ENCODE measurements around the gene ASB8. TPM values are rescaled to one million over a fixed set of nuclear protein-coding genes. Genes with fewer than 3 reads are reported as not detected.
A peak's percentile ranks its signal among the peaks of the same experiment; 100 is the strongest.

Gene ASB8
- total and polyA plus RNA-seq, 2 of the 4 experiments (the other 2 are of a cell fraction), result 22.9 to 26.7 TPM

GRCh38 chr12:48119078-48119833, 38.1 kb downstream of the ASB8 start, which contains the start of gene PFKM:
PFKM (plus strand) TSS chr12:48119364; CDS start chr12:48122775, 3,411 bp downstream.
- intact Hi-C loops (cut with micrococcal nuclease), result loop anchor here (2.0 kb wide), 1 partner anchor 70 kb away; no protein-coding TSS in a partner anchor

More at GRCh38 chr12:48119078-48119833, 38.1 kb downstream of the ASB8 start, which contains the start of gene PFKM:
- Histone ChIP-seq H3K23ac (ENCODE audit: low read depth, low read length) (peak within 1 kb of the TSS; percentile 43), H2AK5ac (ENCODE audit: low read depth, low read length) (0 out of 2 replicates have a peak within 1 kb of the TSS, but pooled peaks have one; percentile 5), H4K5ac (ENCODE audit: low read depth, low read length) (peak within 1 kb of the TSS; percentile 51; the same call in 1 of the 2 replicates), H3K4me3 (ENCODE audit: insufficient read depth, low read depth, low read length) (peak within 1 kb of the TSS; percentile 93), H4K8ac (ENCODE audit: low read depth in 2 of 2, low read length in 2 of 2) (peak within 1 kb of the TSS; percentile 50 to 67; a peak in 3 of 4 replicates), H4K20me1 (ENCODE audit: insufficient read depth, low read length) (peaks cover 5% of the 10 kb centered on the region; the same call in 1 of the 2 replicates), H2BK5ac (ENCODE audit: low read depth, low read length, poor library complexity, severe bottlenecking) (peak within 1 kb of the TSS; percentile 47), H3K14ac (replicated peaks; ENCODE audit: low read depth, low read length) (peak within 1 kb of the TSS; percentile 37), H2AK9ac (replicated peaks; ENCODE audit: low read depth, low read length, poor library complexity) (peak within 1 kb of the TSS; percentile 86), H3K27me3 (ENCODE audit: control insufficient read depth, insufficient read depth, low read length) (peaks cover 8% of the 10 kb centered on the region), H3K4me1 (ENCODE audit: control insufficient read depth, insufficient read depth, low read length) (no peaks in the 10 kb centered on the region), H4K91ac (ENCODE audit: insufficient read depth, low read depth, low read length) (no peak within 1 kb of the TSS), H3K18ac (ENCODE audit: low read depth, low read length) (peak within 1 kb of the TSS; percentile 53), H3K9ac (ENCODE audit: low read depth, low read length) (peak within 1 kb of the TSS; percentile 86), H3K4ac (ENCODE audit: low read depth, low read length) (peak within 1 kb of the TSS; percentile 55), H3K36me3 (ENCODE audit: control insufficient read depth, insufficient read depth, low read length) (peaks cover 2% of the 10 kb centered on the region; the same call in 1 of the 2 replicates), H3K9me3 (ENCODE audit: control insufficient read depth, insufficient read depth, low read length) (no peaks in the 10 kb centered on the region), H3K79me1 (ENCODE audit: low read depth in 1 of 2, low read length in 2 of 2) (peaks cover 24 to 34% of the 10 kb centered on the region in 2 experiments), H2AFZ (replicated peaks; ENCODE audit: low read length, poor library complexity) (peak within 1 kb of the TSS; percentile 94), H3K27ac (ENCODE audit: insufficient read depth, low read length) (peak within 1 kb of the TSS; percentile 80), H2BK15ac (ENCODE audit: low read depth, low read length) (no peak within 1 kb of the TSS), H3K9me1 (ENCODE audit: insufficient read depth, low read length) (peaks cover 14% of the 10 kb centered on the region), H2BK20ac (ENCODE audit: low read depth, low read length) (no peak within 1 kb of the TSS), H2BK120ac (ENCODE audit: low read depth, low read length) (peak within 1 kb of the TSS; percentile 21; the same call in 1 of the 2 replicates), H3K4me2 (ENCODE audit: low read depth, low read length) (peak within 1 kb of the TSS; percentile 97), H3K56ac (ENCODE audit: extremely low read depth, insufficient read depth, low read length) (peak within 1 kb of the TSS; percentile 31)
- no TSS peak for BruUV-seq (replicated peaks)
- dilution Hi-C loops (cut with HindIII; ENCODE audit: low sequenced_read_pairs, unreplicated experiment), result no loop called here
- ATAC-seq (ENCODE audit: low read depth) (peak; percentile 100), DNase-seq (peak; percentile 91)
- TF ChIP-seq, protein P1, sequence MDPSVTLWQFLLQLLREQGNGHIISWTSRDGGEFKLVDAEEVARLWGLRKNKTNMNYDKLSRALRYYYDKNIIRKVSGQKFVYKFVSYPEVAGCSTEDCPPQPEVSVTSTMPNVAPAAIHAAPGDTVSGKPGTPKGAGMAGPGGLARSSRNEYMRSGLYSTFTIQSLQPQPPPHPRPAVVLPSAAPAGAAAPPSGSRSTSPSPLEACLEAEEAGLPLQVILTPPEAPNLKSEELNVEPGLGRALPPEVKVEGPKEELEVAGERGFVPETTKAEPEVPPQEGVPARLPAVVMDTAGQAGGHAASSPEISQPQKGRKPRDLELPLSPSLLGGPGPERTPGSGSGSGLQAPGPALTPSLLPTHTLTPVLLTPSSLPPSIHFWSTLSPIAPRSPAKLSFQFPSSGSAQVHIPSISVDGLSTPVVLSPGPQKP (IDR thresholded peaks at IDR 0.05; ENCODE audit: borderline replicate concordance, low read depth, low read length), result no peak
- TF ChIP-seq RCOR1 (IDR thresholded peaks at IDR 0.05; ENCODE audit: insufficient replicate concordance, low read length) (no peak), MAZ (IDR thresholded peaks at IDR 0.05; ENCODE audit: borderline replicate concordance, low read depth, low read length) (peak; percentile 89), MXI1 (IDR thresholded peaks at IDR 0.05; ENCODE audit: borderline replicate concordance, low read depth, low read length) (peak; percentile 46; the same call in 1 of the 2 replicates), RFX5 (IDR thresholded peaks at IDR 0.05; ENCODE audit: low read depth, low read length) (no peak), BHLHE40 (IDR thresholded peaks at IDR 0.05; ENCODE audit: low read depth, low read length) (peak; percentile 42; the same call in 1 of the 2 replicates), CHD1 (IDR thresholded peaks at IDR 0.05; ENCODE audit: low read depth, low read length) (no peak), CEBPB (IDR thresholded peaks at IDR 0.05; ENCODE audit: low read depth, low read length) (no peak)
- TF ChIP-seq, protein P2, sequence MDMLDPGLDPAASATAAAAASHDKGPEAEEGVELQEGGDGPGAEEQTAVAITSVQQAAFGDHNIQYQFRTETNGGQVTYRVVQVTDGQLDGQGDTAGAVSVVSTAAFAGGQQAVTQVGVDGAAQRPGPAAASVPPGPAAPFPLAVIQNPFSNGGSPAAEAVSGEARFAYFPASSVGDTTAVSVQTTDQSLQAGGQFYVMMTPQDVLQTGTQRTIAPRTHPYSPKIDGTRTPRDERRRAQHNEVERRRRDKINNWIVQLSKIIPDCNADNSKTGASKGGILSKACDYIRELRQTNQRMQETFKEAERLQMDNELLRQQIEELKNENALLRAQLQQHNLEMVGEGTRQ (IDR thresholded peaks at IDR 0.05; ENCODE audit: low read depth, low read length), result peak; percentile 15; the same call in 1 of the 2 replicates
- in situ Hi-C loops (cut with MboI; ENCODE audit: low sequenced_read_pairs), result no loop called here
- no CpG with 5 or more reads among the region's 20 CpGs for WGBS, 2 experiments (ENCODE audit: extremely low coverage in 2 of 2, insufficient read length in 1 of 2)
- POLR2A ChIA-PET (ENCODE audit: unreplicated experiment), result no interaction called here
- CTCF ChIA-PET, result interaction anchor here (0.9 to 1.5 kb wide), 2 partner anchors 13 to 78 kb away, joined by 3 read pairs; partner anchors contain the start of gene SENP1

Measured in IMR-90 (cell line).